HG02571 (cell line): ENCODE results near the gene SLC25A3.

Experiments
- ATAC-seq: cut with Tn5 transposase; IDR thresholded peaks from one replicate; pipeline ENCODE4 v1.9.1; 2021; ENCODE audit warnings: mild to moderate bottlenecking, moderate library complexity; ENCODE audit not compliant: unreplicated experiment

SLC25A3 gene

GRCh38 chr12:98653866-98654493, 60.5 kb downstream of the SLC25A3 start:
- ATAC-seq = no peak
